ENCODE results near the gene EYA2.

DNA sequence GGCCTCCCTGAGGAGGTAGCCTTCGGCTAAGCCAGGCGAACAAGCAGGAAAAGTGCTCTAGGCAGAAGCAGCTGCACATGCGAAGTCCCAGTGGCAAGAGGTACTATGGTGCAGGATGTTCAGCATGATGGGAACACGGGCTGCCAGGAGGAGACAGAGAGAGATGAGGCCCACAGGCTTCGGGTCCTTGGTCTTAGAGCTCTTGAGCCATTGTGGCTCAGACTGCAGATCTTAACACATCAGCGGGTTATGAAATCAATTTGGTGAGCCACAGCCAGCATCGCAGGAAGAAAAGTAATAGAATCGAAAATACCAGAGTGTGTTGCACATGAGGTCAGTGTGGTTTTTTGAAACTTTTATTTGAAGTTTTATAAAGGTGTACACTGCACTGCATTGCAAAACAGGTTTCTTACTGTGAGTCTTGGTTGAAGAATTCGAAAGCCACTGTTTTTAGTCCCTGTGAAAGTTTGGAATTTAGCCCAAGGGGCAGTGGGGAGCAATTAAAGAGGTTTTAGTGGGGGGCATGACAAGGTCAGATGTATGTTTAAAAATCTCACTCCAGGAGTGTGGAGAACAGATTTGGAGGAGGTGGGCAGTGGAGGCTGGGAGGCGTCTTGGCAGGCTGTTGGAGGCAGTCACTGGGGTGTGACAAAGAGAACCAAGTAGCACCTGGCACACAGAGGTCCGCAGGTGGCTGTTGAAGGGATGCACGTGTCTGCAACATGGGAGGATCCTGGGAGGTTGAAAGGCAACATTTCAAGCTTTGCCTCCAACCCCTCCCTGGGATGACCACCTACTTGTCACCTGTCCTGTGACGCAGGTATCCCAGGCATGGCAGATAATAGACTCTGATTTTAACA lies 69.3 kb downstream of the EYA2 start:
- TF ChIP-seq, protein P1, sequence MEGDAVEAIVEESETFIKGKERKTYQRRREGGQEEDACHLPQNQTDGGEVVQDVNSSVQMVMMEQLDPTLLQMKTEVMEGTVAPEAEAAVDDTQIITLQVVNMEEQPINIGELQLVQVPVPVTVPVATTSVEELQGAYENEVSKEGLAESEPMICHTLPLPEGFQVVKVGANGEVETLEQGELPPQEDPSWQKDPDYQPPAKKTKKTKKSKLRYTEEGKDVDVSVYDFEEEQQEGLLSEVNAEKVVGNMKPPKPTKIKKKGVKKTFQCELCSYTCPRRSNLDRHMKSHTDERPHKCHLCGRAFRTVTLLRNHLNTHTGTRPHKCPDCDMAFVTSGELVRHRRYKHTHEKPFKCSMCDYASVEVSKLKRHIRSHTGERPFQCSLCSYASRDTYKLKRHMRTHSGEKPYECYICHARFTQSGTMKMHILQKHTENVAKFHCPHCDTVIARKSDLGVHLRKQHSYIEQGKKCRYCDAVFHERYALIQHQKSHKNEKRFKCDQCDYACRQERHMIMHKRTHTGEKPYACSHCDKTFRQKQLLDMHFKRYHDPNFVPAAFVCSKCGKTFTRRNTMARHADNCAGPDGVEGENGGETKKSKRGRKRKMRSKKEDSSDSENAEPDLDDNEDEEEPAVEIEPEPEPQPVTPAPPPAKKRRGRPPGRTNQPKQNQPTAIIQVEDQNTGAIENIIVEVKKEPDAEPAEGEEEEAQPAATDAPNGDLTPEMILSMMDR (IDR thresholded peaks at IDR 0.05) = no peak
- no peak for TF ChIP-seq POLR2A (IDR thresholded peaks at IDR 0.05)
- TF ChIP-seq POLR2AphosphoS5 (IDR thresholded peaks at IDR 0.05) = no peak

Data from breast epithelium (tissue), 3 donors.